Prostate gland (tissue), 2 donors: Measurements from ENCODE around the gene SLC43A2.

Source experiments
- POLR2AphosphoS5 ChIP-seq: sonication (generic); formaldehyde crosslinking; IDR thresholded peaks from one replicate; pipeline ENCODE4 v1.6.1; 2017; ENCODE audit warnings: antibody characterized with exemption
- TF ChIP-seq, protein P1 (sequence below), 4 experiments: fragments of 200-600 bp in 2 of 4; fragments of 450-650 bp in 2 of 4; sonication (generic) in 2 of 4; IDR thresholded peaks; 1 replicate in 3 of 4; 2 replicates in 1 of 4; pipeline ENCODE4 v1.5.1; 2016 to 2019; ENCODE audit warnings: antibody characterized with exemption in 4 of 4, mild to moderate bottlenecking in 2 of 4, moderate library complexity in 2 of 4

- TF ChIP-seq POLR2AphosphoS5, result no peak
- TF ChIP-seq, protein P1, sequence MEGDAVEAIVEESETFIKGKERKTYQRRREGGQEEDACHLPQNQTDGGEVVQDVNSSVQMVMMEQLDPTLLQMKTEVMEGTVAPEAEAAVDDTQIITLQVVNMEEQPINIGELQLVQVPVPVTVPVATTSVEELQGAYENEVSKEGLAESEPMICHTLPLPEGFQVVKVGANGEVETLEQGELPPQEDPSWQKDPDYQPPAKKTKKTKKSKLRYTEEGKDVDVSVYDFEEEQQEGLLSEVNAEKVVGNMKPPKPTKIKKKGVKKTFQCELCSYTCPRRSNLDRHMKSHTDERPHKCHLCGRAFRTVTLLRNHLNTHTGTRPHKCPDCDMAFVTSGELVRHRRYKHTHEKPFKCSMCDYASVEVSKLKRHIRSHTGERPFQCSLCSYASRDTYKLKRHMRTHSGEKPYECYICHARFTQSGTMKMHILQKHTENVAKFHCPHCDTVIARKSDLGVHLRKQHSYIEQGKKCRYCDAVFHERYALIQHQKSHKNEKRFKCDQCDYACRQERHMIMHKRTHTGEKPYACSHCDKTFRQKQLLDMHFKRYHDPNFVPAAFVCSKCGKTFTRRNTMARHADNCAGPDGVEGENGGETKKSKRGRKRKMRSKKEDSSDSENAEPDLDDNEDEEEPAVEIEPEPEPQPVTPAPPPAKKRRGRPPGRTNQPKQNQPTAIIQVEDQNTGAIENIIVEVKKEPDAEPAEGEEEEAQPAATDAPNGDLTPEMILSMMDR (IDR thresholded peaks at IDR 0.05), result no peak
Observed at GRCh38 chr17:1673041-1673785, 44.6 kb upstream of the SLC43A2 start.
